Endothelial cell of umbilical vein (primary cell): ENCODE results near the gene HAPLN2. TPM values are rescaled to one million over a fixed set of nuclear protein-coding genes. Genes with fewer than 3 reads are reported as not detected.
"Not testable (repeated sequence)": the region's sequence is repeated elsewhere in the genome, so short reads cannot be mapped to it uniquely, and the experiment has no call there.

ENCODE experiments used
- BruUV-seq: library from RNA; stranded (reverse); fragments of 400-500 nt; replicated peaks from 2 replicates; lab custom pipeline; 2021; lab: Mats Ljungman, UMichigan
- CTCF ChIA-PET: fragments of 300-600, 350-600 bp; sonication (Branson Sonifier 250); formaldehyde crosslinking; loops from one replicate; lab custom pipeline; 2021; ENCODE audit warnings: antibody characterized with exemption, inconsistent platforms; lab: Charles Lee
- POLR2A ChIA-PET: fragments of 300-600, 350-600 bp; sonication (Branson Sonifier 250); formaldehyde crosslinking; loops from one replicate; lab custom pipeline; 2021; ENCODE audit warnings: antibody characterized with exemption, inconsistent platforms; lab: Charles Lee
- DNase-seq: peaks from one replicate; pipeline ENCODE4 v3.0.0-alpha.2; 2011; ENCODE audit warnings: low read depth, low spot score
- FAIRE-seq: peaks from 2 replicates; lab custom pipeline; 2011; peaks lifted over from hg19 to GRCh38; lab: Jason Lieb, UNC
- H2AFZ ChIP-seq: 2 replicates; pipeline ENCODE4 v1.6.0; 2012; ENCODE audit warnings: low read depth, low read length, control low read depth, inconsistent platforms
- H3K27ac ChIP-seq: 2 replicates; pipeline ENCODE4 v1.5.1; 2011; ENCODE audit warnings: low read depth, mild to moderate bottlenecking, control low read depth, low read length, moderate library complexity; ENCODE audit not compliant: insufficient read depth
- H3K27me3 ChIP-seq, 2 experiments: 2 replicates each; pipeline versions ENCODE4 v1.6.0 to v1.6.1; 2011; ENCODE audit warnings: low read length in 2 of 2, mixed read lengths in 1 of 2; ENCODE audit not compliant: control insufficient read depth in 2 of 2, insufficient read depth in 2 of 2
- H3K36me3 ChIP-seq, 2 experiments: 2 replicates in 1 of 2; 3 replicates in 1 of 2; pipeline ENCODE4 v1.5.1; 2011; ENCODE audit warnings: low read length in 2 of 2, mild to moderate bottlenecking in 1 of 2, moderate library complexity in 1 of 2; ENCODE audit not compliant: control insufficient read depth in 2 of 2, insufficient read depth in 2 of 2; ENCODE audit errors: extremely low read depth in 1 of 2
- H3K4me1 ChIP-seq: 3 replicates; pipeline ENCODE4 v1.5.1; 2011; ENCODE audit warnings: mild to moderate bottlenecking, low read length; ENCODE audit not compliant: control insufficient read depth, insufficient read depth; ENCODE audit errors: extremely low read depth
- H3K4me2 ChIP-seq: 2 replicates; pipeline ENCODE4 v1.6.1; 2011; ENCODE audit warnings: low read length, control low read depth, mixed read lengths; ENCODE audit not compliant: insufficient read depth
- H3K4me3 ChIP-seq, 3 experiments: fragments of 200-600 bp in 1 of 3; sonication (generic), shearing (Covaris generic) in 1 of 3; replicated peaks in 1 of 3; 2 replicates each; pipeline ENCODE4 v1.5.1; 2011 to 2016; ENCODE audit warnings: control low read depth in 3 of 3, low read length in 3 of 3, mild to moderate bottlenecking in 2 of 3, inconsistent platforms in 1 of 3, low read depth in 1 of 3, moderate library complexity in 1 of 3; ENCODE audit not compliant: insufficient read depth in 1 of 3
- H3K79me2 ChIP-seq: 2 replicates; pipeline ENCODE4 v1.6.0; 2012; ENCODE audit warnings: low read length, inconsistent platforms; ENCODE audit not compliant: control insufficient read depth, insufficient read depth
- H3K9ac ChIP-seq: replicated peaks from 2 replicates; pipeline ENCODE3; 2011; ENCODE audit warnings: low read length, control low read depth; ENCODE audit not compliant: insufficient read depth; ENCODE audit errors: extremely low read depth
- H3K9me1 ChIP-seq: replicated peaks from 3 replicates; pipeline ENCODE4 v1.6.0; 2011; ENCODE audit warnings: mild to moderate bottlenecking, low read length; ENCODE audit not compliant: control insufficient read depth, insufficient read depth; ENCODE audit errors: extremely low read depth
- H3K9me3 ChIP-seq: replicated peaks from 2 replicates; pipeline ENCODE4 v1.5.1; 2012; ENCODE audit warnings: low read length, inconsistent platforms; ENCODE audit not compliant: control insufficient read depth, insufficient read depth
- H4K20me1 ChIP-seq: replicated peaks from 2 replicates; pipeline ENCODE3; 2011; ENCODE audit warnings: mild to moderate bottlenecking, low read length; ENCODE audit not compliant: control insufficient read depth, insufficient read depth; ENCODE audit errors: extremely low read depth
- EZH2 ChIP-seq: IDR thresholded peaks from 2 replicates; pipeline ENCODE4 v1.6.1; 2012; ENCODE audit warnings: borderline replicate concordance, low read depth, mild to moderate bottlenecking, moderate library complexity, low read length, inconsistent platforms; ENCODE audit not compliant: severe bottlenecking
- FOS ChIP-seq: IDR thresholded peaks from 2 replicates; pipeline ENCODE4 v1.6.1; 2011; ENCODE audit warnings: mild to moderate bottlenecking, low read length, moderate library complexity, borderline replicate concordance; ENCODE audit not compliant: insufficient read depth
- JUN ChIP-seq: IDR thresholded peaks from 2 replicates; pipeline ENCODE4 v1.6.1; 2011; ENCODE audit warnings: borderline replicate concordance, low read depth; ENCODE audit not compliant: insufficient read length, insufficient read depth
- MYC ChIP-seq: IDR thresholded peaks from one replicate; pipeline ENCODE4 v1.6.1; 2011; ENCODE audit warnings: mild to moderate bottlenecking, low read depth, low read length
- POLR2AphosphoS5 ChIP-seq: IDR thresholded peaks from 2 replicates; pipeline ENCODE4 v1.6.1; 2012; ENCODE audit warnings: low read depth, mild to moderate bottlenecking, control low read depth, low read length, moderate library complexity; ENCODE audit not compliant: insufficient read depth
- dilution Hi-C: fragments of 300-500 bp; cut with MboI; formaldehyde crosslinking; loops from one replicate; pipeline ENCODE4 v1.15.0; 2019; ENCODE audit warnings: low sequenced_read_pairs; ENCODE audit not compliant: extremely low pct_ligation_motif_present
- intact Hi-C: fragments of 100-400 bp; cut with micrococcal nuclease; formaldehyde crosslinking; loops from one replicate; pipeline ENCODE4 v1.10.0; 2022
- polyA plus RNA-seq, 4 experiments: library from polyadenylated mRNA; depleted of rRNA in 3 of 4; stranded (reverse) in 3 of 4; unstranded in 1 of 4; fragments of >200 nt; gene quantifications; 2 replicates each; pipeline versions ENCODE4 v1.2.1 to v1.2.3, GENCODE V29; 2011 to 2012; ENCODE audit warnings: missing spikeins in 1 of 4
- total RNA-seq: library from RNA; stranded (reverse); gene quantifications from 2 replicates; pipeline ENCODE4 v1.2.3, GENCODE V29; 2021
- TF ChIP-seq, protein P1 (sequence below), 2 donors: IDR thresholded peaks; 1 replicate in 1 of 2; 2 replicates in 1 of 2; pipeline ENCODE4 v1.5.1; 2011; ENCODE audit warnings: low read length in 2 of 2, mild to moderate bottlenecking in 2 of 2, moderate library complexity in 2 of 2, control low read depth in 1 of 2, inconsistent platforms in 1 of 2, low read depth in 1 of 2; ENCODE audit not compliant: insufficient read depth in 1 of 2; ENCODE audit errors: extremely low read depth in 1 of 2
- TF ChIP-seq, protein P2 (sequence below): IDR thresholded peaks from 2 replicates; pipeline ENCODE4 v1.6.1; 2011; ENCODE audit not compliant: insufficient read depth, insufficient read length

Gene HAPLN2
- total and polyA plus RNA-seq, 2 donors (not counting 3 experiments of a cell fraction or from before 2014, with no cell fraction given) = not detected

GRCh38 chr1:156586892-156587477 is 32.2 kb upstream of the HAPLN2 start:
- CTCF ChIA-PET = interaction anchor here (0.8 to 9.3 kb wide), 5 partner anchors 15 to 37 kb away, joined by 3 to 104 read pairs (median 8); partner anchors contain the start of gene GPATCH4
- POLR2A ChIA-PET = no interaction called here

GRCh38 chr1:156587927-156588326 is 31.3 kb upstream of the HAPLN2 start:
- H2AFZ ChIP-seq, H3K36me3 ChIP-seq, H3K4me3 ChIP-seq, H3K79me2 ChIP-seq, dilution Hi-C loops, POLR2A ChIA-PET, H3K27me3 ChIP-seq, BruUV-seq, H3K9ac ChIP-seq, DNase-seq, H4K20me1 ChIP-seq, FAIRE-seq, H3K9me3 ChIP-seq, H3K27ac ChIP-seq, H3K9me1 ChIP-seq, H3K4me2 ChIP-seq, intact Hi-C loops: not testable (repeated sequence)
- CTCF ChIA-PET = interaction anchor here (2.0 to 9.3 kb wide), 2 partner anchors 16 to 21 kb away, joined by 8 to 104 read pairs; no protein-coding TSS in a partner anchor
- peaks cover 14% of the 10 kb centered on the region for H3K4me1 ChIP-seq

More at GRCh38 chr1:156586892-156587477, 32.2 kb upstream of the HAPLN2 start:
- TF ChIP-seq, protein P1, sequence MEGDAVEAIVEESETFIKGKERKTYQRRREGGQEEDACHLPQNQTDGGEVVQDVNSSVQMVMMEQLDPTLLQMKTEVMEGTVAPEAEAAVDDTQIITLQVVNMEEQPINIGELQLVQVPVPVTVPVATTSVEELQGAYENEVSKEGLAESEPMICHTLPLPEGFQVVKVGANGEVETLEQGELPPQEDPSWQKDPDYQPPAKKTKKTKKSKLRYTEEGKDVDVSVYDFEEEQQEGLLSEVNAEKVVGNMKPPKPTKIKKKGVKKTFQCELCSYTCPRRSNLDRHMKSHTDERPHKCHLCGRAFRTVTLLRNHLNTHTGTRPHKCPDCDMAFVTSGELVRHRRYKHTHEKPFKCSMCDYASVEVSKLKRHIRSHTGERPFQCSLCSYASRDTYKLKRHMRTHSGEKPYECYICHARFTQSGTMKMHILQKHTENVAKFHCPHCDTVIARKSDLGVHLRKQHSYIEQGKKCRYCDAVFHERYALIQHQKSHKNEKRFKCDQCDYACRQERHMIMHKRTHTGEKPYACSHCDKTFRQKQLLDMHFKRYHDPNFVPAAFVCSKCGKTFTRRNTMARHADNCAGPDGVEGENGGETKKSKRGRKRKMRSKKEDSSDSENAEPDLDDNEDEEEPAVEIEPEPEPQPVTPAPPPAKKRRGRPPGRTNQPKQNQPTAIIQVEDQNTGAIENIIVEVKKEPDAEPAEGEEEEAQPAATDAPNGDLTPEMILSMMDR (IDR thresholded peaks at IDR 0.05; ENCODE audit: extremely low read depth in 1 of 2, insufficient read depth in 1 of 2, low read depth in 1 of 2, low read length in 2 of 2) = no peak
- TF ChIP-seq JUN (no peak), MYC (no peak), POLR2AphosphoS5 (no peak), FOS (no peak), EZH2 (no peak)
- TF ChIP-seq, protein P2, sequence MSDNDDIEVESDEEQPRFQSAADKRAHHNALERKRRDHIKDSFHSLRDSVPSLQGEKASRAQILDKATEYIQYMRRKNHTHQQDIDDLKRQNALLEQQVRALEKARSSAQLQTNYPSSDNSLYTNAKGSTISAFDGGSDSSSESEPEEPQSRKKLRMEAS = no peak
- Histone ChIP-seq H3K9me1 (no peaks in the 10 kb centered on the region), H3K9me3 (no peaks in the 10 kb centered on the region), H3K9ac (no peak overlapping the region), H3K27ac (no peak overlapping the region), H3K4me2 (no peak overlapping the region), H3K4me3 (no peak overlapping the region), H2AFZ (no peak overlapping the region), H3K27me3 (no peaks in the 10 kb centered on the region), H4K20me1 (no peaks in the 10 kb centered on the region), H3K4me1 (peaks cover 5% of the 10 kb centered on the region), H3K36me3 (no peaks in the 10 kb centered on the region), H3K79me2 (peaks cover 1% of the 10 kb centered on the region)
- DNase-seq = no peak
- FAIRE-seq = no peak
- dilution Hi-C loops (no loop called here), intact Hi-C loops (no loop called here)
- BruUV-seq = no TSS peak
